HFFc6 (cell line): ENCODE results near the gene TMEM258. TPM values are rescaled to one million over a fixed set of nuclear protein-coding genes. Genes with fewer than 3 reads are reported as not detected.

ENCODE experiments used
- DNase-seq: peaks from one replicate; pipeline ENCODE4 v3.0.0-alpha.2; 2018
- H3K27ac Mint-ChIP-seq: 2 replicates; pipeline ENCODE4 v1.8.0; 2020; ENCODE audit warnings: mild to moderate bottlenecking, mixed read lengths
- H3K27me3 Mint-ChIP-seq: 2 replicates; pipeline ENCODE4 v1.8.0; 2021; ENCODE audit warnings: mild to moderate bottlenecking, moderate library complexity, mixed read lengths; ENCODE audit not compliant: insufficient read depth
- H3K36me3 Mint-ChIP-seq: 2 replicates; pipeline ENCODE4 v1.8.0; 2021; ENCODE audit warnings: low read depth, mixed read lengths
- H3K4me1 Mint-ChIP-seq: 2 replicates; pipeline ENCODE4 v1.8.0; 2020; ENCODE audit warnings: low read depth, mixed read lengths
- H3K4me3 Mint-ChIP-seq: 2 replicates; pipeline ENCODE4 v1.8.0; 2020; ENCODE audit warnings: mild to moderate bottlenecking, moderate library complexity, mixed read lengths
- H3K9me3 Mint-ChIP-seq: 2 replicates; pipeline ENCODE4 v1.8.0; 2020; ENCODE audit warnings: mild to moderate bottlenecking, mixed read lengths
- CTCF ChIP-seq: fragments of 200-600 bp; sonication (generic); IDR thresholded peaks from 2 replicates; pipeline ENCODE4 v1.5.0; 2021; ENCODE audit warnings: antibody characterized with exemption, mild to moderate bottlenecking
- total RNA-seq, 6 experiments: library from RNA; stranded (reverse); fragmentation: NEBNext Ultra II Directional; extraction: Animal tissue kit (Norgen Biotek cat#: 25700); gene quantifications; 2 replicates in 1 of 6; 3 replicates in 5 of 6; pipeline ENCODE4 v1.2.3, GENCODE V29; 2021

Gene TMEM258
- total RNA-seq, 6 experiments from 2014 or later, result 134 to 173 (median 145) TPM

DNA sequence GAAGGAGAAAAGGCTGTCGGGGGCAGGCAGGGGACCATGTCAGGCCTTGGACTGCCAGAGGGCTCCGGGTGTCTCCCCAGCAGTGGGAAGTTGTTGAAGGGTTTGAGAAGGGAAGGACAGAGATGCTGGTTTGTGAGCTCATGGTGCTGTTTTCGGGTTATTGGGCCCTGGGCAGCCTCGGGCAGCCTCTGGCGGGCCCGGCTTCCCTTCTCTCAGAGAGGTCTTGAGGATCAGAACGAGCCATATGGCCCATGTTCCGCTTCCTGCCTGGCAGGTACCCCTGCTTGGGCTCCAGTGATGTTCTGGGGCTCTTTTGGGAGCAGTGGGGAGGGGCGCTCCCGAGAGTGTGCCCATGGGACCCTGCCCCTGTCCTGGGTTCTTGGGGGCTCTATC is 30.2 kb downstream of the TMEM258 start:
- no peak for DNase-seq
- no peaks in the 10 kb centered on the region for H3K9me3 Mint-ChIP-seq
- no peak for TF ChIP-seq CTCF
- no peaks in the 10 kb centered on the region; the same call in 1 of the 2 replicates for H3K4me1 Mint-ChIP-seq
- H3K27me3 Mint-ChIP-seq, result peaks cover 18% of the 10 kb centered on the region
- H3K36me3 Mint-ChIP-seq, result no peaks in the 10 kb centered on the region
- no peak overlapping the region for H3K27ac Mint-ChIP-seq
- no peak overlapping the region for H3K4me3 Mint-ChIP-seq

- H3K27ac Mint-ChIP-seq, result no peak overlapping the region
- DNase-seq, result no peak
- H3K9me3 Mint-ChIP-seq, result no peaks in the 10 kb centered on the region
- no peak for TF ChIP-seq CTCF
- H3K27me3 Mint-ChIP-seq, result peaks cover 18% of the 10 kb centered on the region
- H3K36me3 Mint-ChIP-seq, result no peaks in the 10 kb centered on the region
- peaks cover 2% of the 10 kb centered on the region for H3K4me1 Mint-ChIP-seq
- H3K4me3 Mint-ChIP-seq, result no peak overlapping the region
These were observed 30.8 kb downstream of the TMEM258 start for GRCh38 chr11:61761440-61762222.

DNA sequence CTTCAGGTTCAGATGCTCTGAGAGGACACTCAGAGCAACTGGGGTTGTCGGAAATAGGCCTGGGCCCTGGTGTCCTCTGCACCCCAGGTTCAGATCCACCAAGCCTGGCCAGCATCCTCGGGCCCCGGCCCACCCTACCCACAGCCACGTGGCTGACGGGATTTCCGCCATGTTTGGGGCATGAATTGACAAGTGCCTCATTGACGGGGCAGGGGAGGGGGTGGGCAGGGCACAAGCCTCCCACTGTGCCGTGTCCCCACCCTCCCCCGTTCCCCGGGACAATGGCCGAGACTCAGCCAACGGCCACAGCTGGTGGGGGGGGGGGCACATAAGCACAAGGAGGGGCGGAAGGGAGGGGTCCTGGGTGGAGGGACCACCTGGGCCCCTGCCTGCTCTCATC is 31.5 kb downstream of the TMEM258 start:
- Mint-ChIP-seq H3K4me1 (peaks cover 9% of the 10 kb centered on the region), H3K27ac (no peak overlapping the region), H3K36me3 (no peaks in the 10 kb centered on the region), H3K9me3 (no peaks in the 10 kb centered on the region), H3K4me3 (no peak overlapping the region), H3K27me3 (peaks cover 18% of the 10 kb centered on the region)
- no peak for DNase-seq
- no peak for TF ChIP-seq CTCF

GRCh38 chr11:61757213-61757862 is 35.1 kb downstream of the TMEM258 start:
- peaks cover 13% of the 10 kb centered on the region for H3K4me1 Mint-ChIP-seq

More at GRCh38 chr11:61757213-61757862, 35.1 kb downstream of the TMEM258 start:
- no peaks in the 10 kb centered on the region for H3K9me3 Mint-ChIP-seq
- no peak for TF ChIP-seq CTCF
- no peaks in the 10 kb centered on the region for H3K36me3 Mint-ChIP-seq
- no peak for DNase-seq
- H3K4me3 Mint-ChIP-seq, result no peak overlapping the region
- H3K27ac Mint-ChIP-seq, result no peak overlapping the region
- H3K27me3 Mint-ChIP-seq, result peaks cover 16% of the 10 kb centered on the region
